Gastroesophageal sphincter (tissue), 4 donors: ENCODE data around the gene DPP7. TPM values are rescaled to one million over a fixed set of nuclear protein-coding genes. Genes with fewer than 3 reads are reported as not detected.

Experiments
- ATAC-seq: fragments of 150-250 bp; one replicate; pipeline ENCODE4 v1.9.1; 2016; ENCODE audit warnings: mild to moderate bottlenecking, moderate library complexity
- H3K27ac ChIP-seq, 4 donors: fragments of 200-600 bp; sonication (generic) in 3 of 4; 1 replicate in 3 of 4; 2 replicates in 1 of 4; pipeline ENCODE4 v1.5.1; 2016 to 2019
- H3K27me3 ChIP-seq: fragments of 200-600 bp; sonication (generic); one replicate; pipeline ENCODE4 v1.5.1; 2019
- H3K36me3 ChIP-seq, 2 donors: fragments of 200-600 bp; sonication (generic); one replicate each; pipeline ENCODE4 v1.5.1; 2019; ENCODE audit warnings: control low read depth in 1 of 2
- H3K4me1 ChIP-seq, 3 donors: fragments of 200-600 bp; sonication (generic); 1 replicate in 2 of 3; 2 replicates in 1 of 3; pipeline ENCODE4 v1.5.1; 2016 to 2019; ENCODE audit warnings: control low read depth in 2 of 3
- H3K4me3 ChIP-seq, 2 donors: fragments of 200-600 bp; sonication (generic); one replicate each; pipeline ENCODE4 v1.5.1; 2019; ENCODE audit warnings: mild to moderate bottlenecking in 1 of 2, moderate library complexity in 1 of 2
- H3K9me3 ChIP-seq, 3 donors: fragments of 200-600 bp; sonication (generic); one replicate each; pipeline ENCODE4 v1.5.1; 2017 to 2019; ENCODE audit warnings: control low read depth in 2 of 3
- CTCF ChIP-seq, 4 experiments: fragments of 200-600 bp in 2 of 4; fragments of 450-650 bp in 2 of 4; sonication (generic) in 1 of 4; IDR thresholded peaks; one replicate each; pipeline ENCODE4 v1.5.1; 2017 to 2019; ENCODE audit warnings: antibody characterized with exemption in 4 of 4, mild to moderate bottlenecking in 2 of 4, moderate library complexity in 2 of 4
- EP300 ChIP-seq: sonication (generic); formaldehyde crosslinking; IDR thresholded peaks from one replicate; pipeline ENCODE4 v1.6.1; 2017; ENCODE audit warnings: antibody characterized with exemption, mild to moderate bottlenecking
- POLR2A ChIP-seq, 2 donors: fragments of 450-650 bp; IDR thresholded peaks; one replicate each; pipeline ENCODE4 v1.6.1; 2017; ENCODE audit warnings: antibody characterized with exemption in 2 of 2, mild to moderate bottlenecking in 2 of 2, moderate library complexity in 1 of 2
- POLR2AphosphoS5 ChIP-seq: sonication (generic); formaldehyde crosslinking; IDR thresholded peaks from one replicate; pipeline ENCODE4 v1.6.1; 2017; ENCODE audit warnings: antibody characterized with exemption
- WGBS, 2 donors: methylation state at CpG; one replicate each; pipeline ENCODE4 v1.1.5; 2018; ENCODE audit warnings: low coverage in 1 of 2; 5-methylcytosine and 5-hydroxymethylcytosine counted together
- total RNA-seq, 4 donors: library from RNA; depleted of rRNA; stranded (reverse); fragments of >200 nt; gene quantifications; one replicate each; pipeline ENCODE4 v1.1.0, GENCODE V29; 2016

Gene DPP7
- total RNA-seq, 4 donors from 2014 or later: 74.5 to 124 (median 111) TPM

GRCh38 chr9:137113385-137114159 lies 961 bp downstream of the DPP7 start:
- TF ChIP-seq POLR2A (IDR thresholded peaks at IDR 0.05): no peak
- no peak for TF ChIP-seq POLR2AphosphoS5
- no peak for TF ChIP-seq EP300
- no peak for TF ChIP-seq CTCF (IDR thresholded peaks at IDR 0.05)
- peak overlapping the region in 1 of 2 donors; percentile 86 for H3K4me3 ChIP-seq
- ATAC-seq: no peak
- 10% methylated on average over 2 of the region's 66 CpGs; no CpG with 5 or more reads in 1 of the 2 donors for WGBS, 2 donors
- no peaks in the 10 kb centered on the region for H3K27me3 ChIP-seq
- H3K36me3 ChIP-seq: peaks cover 0 to 48% of the 10 kb centered on the region in 2 donors
- H3K27ac ChIP-seq: peak overlapping the region in 1 of 4 donors; percentile 25
- no peaks in the 10 kb centered on the region for H3K9me3 ChIP-seq
- H3K4me1 ChIP-seq: peaks cover 0 to 21% (median 11%) of the 10 kb centered on the region in 3 donors

- Histone ChIP-seq H3K9me3 (no peaks in the 10 kb centered on the region), H3K27ac (no peak overlapping the region), H3K27me3 (no peaks in the 10 kb centered on the region), H3K4me3 (no peak overlapping the region), H3K4me1 (peaks cover 0 to 21% (median 11%) of the 10 kb centered on the region in 3 donors), H3K36me3 (peaks cover 0 to 56% of the 10 kb centered on the region in 2 donors)
- no peak for ATAC-seq
- TF ChIP-seq POLR2AphosphoS5 (no peak), POLR2A (IDR thresholded peaks at IDR 0.05) (no peak), CTCF (IDR thresholded peaks at IDR 0.05) (no peak), EP300 (no peak)
- 98% methylated on average over 8 of the region's 42 CpGs; no CpG with 5 or more reads in 1 of the 2 donors for WGBS, 2 donors
These were observed 1.8 kb downstream of the DPP7 start for GRCh38 chr9:137112564-137113384.

GRCh38 chr9:137111788-137112563 lies 2.6 kb downstream of the DPP7 start:
- no peaks in the 10 kb centered on the region for H3K9me3 ChIP-seq
- 86% methylated on average over 8 of the region's 35 CpGs; no CpG with 5 or more reads in 1 of the 2 donors for WGBS, 2 donors
- H3K36me3 ChIP-seq: peaks cover 0 to 64% of the 10 kb centered on the region in 2 donors
- no peak overlapping the region for H3K27ac ChIP-seq
- H3K4me1 ChIP-seq: peaks cover 0 to 21% (median 11%) of the 10 kb centered on the region in 3 donors
- H3K4me3 ChIP-seq: no peak overlapping the region
- H3K27me3 ChIP-seq: no peaks in the 10 kb centered on the region
- TF ChIP-seq POLR2A (IDR thresholded peaks at IDR 0.05) (no peak), POLR2AphosphoS5 (no peak), CTCF (IDR thresholded peaks at IDR 0.05) (no peak), EP300 (no peak)
- ATAC-seq: no peak

- no peak overlapping the region for H3K27ac ChIP-seq
- 72 to 82% methylated on average over 13 to 14 of the region's 28 CpGs for WGBS, 2 donors
- no peak overlapping the region for H3K4me3 ChIP-seq
- H3K27me3 ChIP-seq: no peaks in the 10 kb centered on the region
- no peak for ATAC-seq
- TF ChIP-seq POLR2A (IDR thresholded peaks at IDR 0.05): no peak
- TF ChIP-seq POLR2AphosphoS5: no peak
- no peak for TF ChIP-seq EP300
- no peak for TF ChIP-seq CTCF (IDR thresholded peaks at IDR 0.05)
- no peaks in the 10 kb centered on the region for H3K9me3 ChIP-seq
- peaks cover 0 to 21% (median 11%) of the 10 kb centered on the region in 3 donors for H3K4me1 ChIP-seq
- H3K36me3 ChIP-seq: peaks cover 0 to 72% of the 10 kb centered on the region in 2 donors
These were observed 3.4 kb downstream of the DPP7 start for GRCh38 chr9:137110911-137111787.
